ENCODE results near the gene FAM117A.

The FAM117A gene

GRCh38 chr17:49731435-49731831, 32.5 kb downstream of the FAM117A start:
- no peak for DNase-seq (ENCODE audit: low read depth, low spot score)
- in situ Hi-C loops (cut with HindIII; ENCODE audit: low sequenced_read_pairs): no loop called here
- no peak overlapping the region for H3K4me3 ChIP-seq (ENCODE audit: low read depth, low read length)
- no peak for TF ChIP-seq CTCF (IDR thresholded peaks at IDR 0.05; ENCODE audit: low read depth, low read length)

GRCh38 chr17:49730785-49731434, 33.0 kb downstream of the FAM117A start:
- DNase-seq (ENCODE audit: low read depth, low spot score): no peak
- in situ Hi-C loops (cut with HindIII; ENCODE audit: low sequenced_read_pairs): no loop called here

GRCh38 chr17:49730078-49730784, 33.7 kb downstream of the FAM117A start:
- TF ChIP-seq CTCF (IDR thresholded peaks at IDR 0.05; ENCODE audit: low read depth, low read length): no peak
- in situ Hi-C loops (cut with HindIII; ENCODE audit: low sequenced_read_pairs): no loop called here

More at GRCh38 chr17:49730785-49731434, 33.0 kb downstream of the FAM117A start:
- no peak overlapping the region for H3K4me3 ChIP-seq (ENCODE audit: low read depth, low read length)
- TF ChIP-seq CTCF (IDR thresholded peaks at IDR 0.05; ENCODE audit: low read depth, low read length): no peak

GRCh38 chr17:49729069-49729468, 34.9 kb downstream of the FAM117A start:
- no peak for TF ChIP-seq CTCF (IDR thresholded peaks at IDR 0.05; ENCODE audit: low read depth, low read length)
- in situ Hi-C loops (cut with HindIII; ENCODE audit: low sequenced_read_pairs): no loop called here
- no peak overlapping the region for H3K4me3 ChIP-seq (ENCODE audit: low read depth, low read length)
- DNase-seq (ENCODE audit: low read depth, low spot score): no peak

More at GRCh38 chr17:49730078-49730784, 33.7 kb downstream of the FAM117A start:
- H3K4me3 ChIP-seq (ENCODE audit: low read depth, low read length): no peak overlapping the region
- peak; percentile 87 for DNase-seq (ENCODE audit: low read depth, low spot score)

- H3K4me3 ChIP-seq (ENCODE audit: low read depth, low read length): no peak overlapping the region
- in situ Hi-C loops (cut with HindIII; ENCODE audit: low sequenced_read_pairs): no loop called here
- no peak for TF ChIP-seq CTCF (IDR thresholded peaks at IDR 0.05; ENCODE audit: low read depth, low read length)
- DNase-seq (ENCODE audit: low read depth, low spot score): no peak
These were observed 35.5 kb downstream of the FAM117A start for GRCh38 chr17:49728425-49728824.

- DNase-seq (ENCODE audit: low read depth, low spot score): no peak
- in situ Hi-C loops (cut with HindIII; ENCODE audit: low sequenced_read_pairs): no loop called here
- no peak for TF ChIP-seq CTCF (IDR thresholded peaks at IDR 0.05; ENCODE audit: low read depth, low read length)
- no peak overlapping the region for H3K4me3 ChIP-seq (ENCODE audit: low read depth, low read length)
These were observed 36.6 kb downstream of the FAM117A start for GRCh38 chr17:49727380-49727779.

All from astrocyte of the spinal cord (primary cell).